ENCODE results near the gene CATSPERB. TPM values are rescaled to one million over a fixed set of nuclear protein-coding genes. Genes with fewer than 3 reads are reported as not detected.

The CATSPERB gene
- total and polyA plus RNA-seq, 2 experiments from 2014 or later, result not detected

- H3K27me3 ChIP-seq, result no peaks in the 10 kb centered on the region
- no peaks in the 10 kb centered on the region for H3K9me3 ChIP-seq (ENCODE audit: low read depth)
- no peak overlapping the region for H3K27ac ChIP-seq
- no peaks in the 10 kb centered on the region for H3K4me1 ChIP-seq (ENCODE audit: low read depth)
- no peak for DNase-seq (ENCODE audit: low read depth in 1 of 2, low spot score in 1 of 2)
- TF ChIP-seq CTCF (IDR thresholded peaks at IDR 0.05; ENCODE audit: low read depth, low read length), result no peak
- no peak overlapping the region for H3K4me3 ChIP-seq
- H3K36me3 ChIP-seq, result no peaks in the 10 kb centered on the region
These were observed 145.5 kb downstream of the CATSPERB start for GRCh38 chr14:91586410-91586809.

GRCh38 chr14:91585856-91586255 is 146.0 kb downstream of the CATSPERB start:
- DNase-seq (ENCODE audit: low read depth in 1 of 2, low spot score in 1 of 2), result no peak
- Histone ChIP-seq H3K27me3 (no peaks in the 10 kb centered on the region), H3K27ac (no peak overlapping the region), H3K36me3 (no peaks in the 10 kb centered on the region), H3K4me3 (no peak overlapping the region), H3K9me3 (ENCODE audit: low read depth) (no peaks in the 10 kb centered on the region), H3K4me1 (ENCODE audit: low read depth) (no peaks in the 10 kb centered on the region)
- no peak for TF ChIP-seq CTCF (IDR thresholded peaks at IDR 0.05; ENCODE audit: low read depth, low read length)

GRCh38 chr14:91582761-91583160 is 149.1 kb downstream of the CATSPERB start:
- H3K27ac ChIP-seq, result no peak overlapping the region
- no peaks in the 10 kb centered on the region for H3K4me1 ChIP-seq (ENCODE audit: low read depth)
- H3K9me3 ChIP-seq (ENCODE audit: low read depth), result no peaks in the 10 kb centered on the region
- H3K27me3 ChIP-seq, result no peaks in the 10 kb centered on the region
- H3K36me3 ChIP-seq, result no peaks in the 10 kb centered on the region
- DNase-seq (ENCODE audit: low read depth in 1 of 2, low spot score in 1 of 2), result no peak
- TF ChIP-seq CTCF (IDR thresholded peaks at IDR 0.05; ENCODE audit: low read depth, low read length), result no peak
- no peak overlapping the region for H3K4me3 ChIP-seq

GRCh38 chr14:91580876-91581577 is 150.9 kb downstream of the CATSPERB start:
- Histone ChIP-seq H3K36me3 (no peaks in the 10 kb centered on the region), H3K9me3 (ENCODE audit: low read depth) (no peaks in the 10 kb centered on the region), H3K27ac (no peak overlapping the region), H3K4me1 (ENCODE audit: low read depth) (no peaks in the 10 kb centered on the region), H3K4me3 (no peak overlapping the region), H3K27me3 (no peaks in the 10 kb centered on the region)
- no peak for DNase-seq (ENCODE audit: low read depth in 1 of 2, low spot score in 1 of 2)
- no peak for TF ChIP-seq CTCF (IDR thresholded peaks at IDR 0.05; ENCODE audit: low read depth, low read length)

- TF ChIP-seq CTCF (IDR thresholded peaks at IDR 0.05; ENCODE audit: low read depth, low read length), result no peak
- Histone ChIP-seq H3K4me3 (no peak overlapping the region), H3K4me1 (ENCODE audit: low read depth) (no peaks in the 10 kb centered on the region), H3K36me3 (no peaks in the 10 kb centered on the region), H3K9me3 (ENCODE audit: low read depth) (no peaks in the 10 kb centered on the region), H3K27ac (no peak overlapping the region), H3K27me3 (peaks cover 30% of the 10 kb centered on the region)
- DNase-seq (ENCODE audit: low read depth in 1 of 2, low spot score in 1 of 2), result no peak
These were observed 154.2 kb downstream of the CATSPERB start for GRCh38 chr14:91577632-91578233.

All from cardiac muscle cell (in vitro differentiated cells and primary cell).